HG03066 (cell line): Measurements from ENCODE around the gene COLEC11.

ENCODE experiments used
- ATAC-seq: cut with Tn5 transposase; IDR thresholded peaks from one replicate; pipeline ENCODE4 v1.9.1; 2021; ENCODE audit warnings: low read depth; ENCODE audit not compliant: unreplicated experiment

Gene COLEC11

GRCh38 chr2:3666613-3666975, 71.7 kb downstream of the COLEC11 start:
- ATAC-seq: no peak

GRCh38 chr2:3667151-3667631, 72.3 kb downstream of the COLEC11 start:
- ATAC-seq: no peak

GRCh38 chr2:3669656-3670055, 74.7 kb downstream of the COLEC11 start:
- no peak for ATAC-seq

- no peak for ATAC-seq
Measured at GRCh38 chr2:3670376-3670775, 75.5 kb downstream of the COLEC11 start.

- ATAC-seq: no peak
Measured at GRCh38 chr2:3670941-3671340, 76.0 kb downstream of the COLEC11 start.

- ATAC-seq: no peak
Measured at GRCh38 chr2:3672861-3673678, 78.2 kb downstream of the COLEC11 start.

GRCh38 chr2:3674066-3674845, 79.3 kb downstream of the COLEC11 start:
- no peak for ATAC-seq

- no peak for ATAC-seq
Measured at GRCh38 chr2:3675687-3676086, 80.8 kb downstream of the COLEC11 start.

- no peak for ATAC-seq
Measured at GRCh38 chr2:3677436-3677835, 82.5 kb downstream of the COLEC11 start.

- ATAC-seq: no peak
Measured at GRCh38 chr2:3678212-3678611, 83.3 kb downstream of the COLEC11 start.

GRCh38 chr2:3679180-3679579, 84.3 kb downstream of the COLEC11 start:
- ATAC-seq: no peak

GRCh38 chr2:3679616-3680393, 84.9 kb downstream of the COLEC11 start:
- ATAC-seq: no peak

- ATAC-seq: no peak
Measured at GRCh38 chr2:3680548-3681345, 85.8 kb downstream of the COLEC11 start.

- no peak for ATAC-seq
Measured at GRCh38 chr2:3681625-3682024, 86.7 kb downstream of the COLEC11 start.

GRCh38 chr2:3682811-3683210, 87.9 kb downstream of the COLEC11 start:
- no peak for ATAC-seq

GRCh38 chr2:3683748-3684454, 89.0 kb downstream of the COLEC11 start:
- ATAC-seq: no peak

- no peak for ATAC-seq
Measured at GRCh38 chr2:3689998-3690748, 95.3 kb downstream of the COLEC11 start.

- ATAC-seq: no peak
Measured at GRCh38 chr2:3692375-3692774, 97.5 kb downstream of the COLEC11 start.
